Karpas-422 (cell line): ENCODE measurements around the gene ZBTB9. TPM values are rescaled to one million over a fixed set of nuclear protein-coding genes. Genes with fewer than 3 reads are reported as not detected.

Experiments used
- DNase-seq: peaks from one replicate; pipeline ENCODE4 v3.0.0-alpha.2; 2015
- H2AFZ ChIP-seq: fragments of 200-600 bp; sonication (generic); 2 replicates; pipeline ENCODE4 v1.6.1; 2014; ENCODE audit warnings: antibody characterized with exemption, low read length, mixed read lengths
- H3K27ac ChIP-seq: fragments of 200-600 bp; sonication (generic); 2 replicates; pipeline ENCODE4 v1.5.1; 2014; ENCODE audit warnings: mild to moderate bottlenecking, low read length, moderate library complexity
- H3K27me3 ChIP-seq: fragments of 200-600 bp; sonication (generic); 2 replicates; pipeline ENCODE4 v1.6.1; 2014; ENCODE audit warnings: low read length, mixed read lengths
- H3K36me3 ChIP-seq: fragments of 200-600 bp; sonication (generic); 2 replicates; pipeline ENCODE4 v1.6.1; 2014; ENCODE audit warnings: low read length, mixed read lengths; ENCODE audit not compliant: insufficient read depth
- H3K4me1 ChIP-seq: fragments of 200-600 bp; sonication (generic); 2 replicates; pipeline ENCODE4 v1.6.1; 2014; ENCODE audit warnings: mild to moderate bottlenecking, low read length, mixed read lengths
- H3K4me2 ChIP-seq: fragments of 200-600 bp; sonication (generic); 2 replicates; pipeline ENCODE4 v1.6.1; 2014; ENCODE audit warnings: low read length, low read depth, mild to moderate bottlenecking; ENCODE audit not compliant: poor library complexity, severe bottlenecking
- H3K4me3 ChIP-seq: fragments of 200-600 bp; sonication (generic); 2 replicates; pipeline ENCODE4 v1.5.1; 2014; ENCODE audit warnings: mild to moderate bottlenecking, antibody characterized with exemption, low read length, mixed read lengths
- H3K79me2 ChIP-seq: fragments of 200-600 bp; sonication (generic); 2 replicates; pipeline ENCODE4 v1.6.1; 2014; ENCODE audit warnings: mild to moderate bottlenecking, low read length, mixed read lengths
- H3K9ac ChIP-seq: fragments of 200-600 bp; sonication (generic); 2 replicates; pipeline ENCODE4 v1.6.0; 2014; ENCODE audit warnings: low read length
- H3K9me2 ChIP-seq: fragments of 200-600 bp; sonication (generic), shearing (Covaris generic); replicated peaks from 2 replicates; pipeline ENCODE4 v1.6.0; 2014; ENCODE audit warnings: mild to moderate bottlenecking, low read length, moderate library complexity; ENCODE audit not compliant: insufficient read depth
- H3K9me3 ChIP-seq: fragments of 300-700, 200-600 bp; sonication (generic); 2 replicates; pipeline ENCODE4 v1.6.1; 2014; ENCODE audit warnings: low read length, mixed read lengths
- H4K20me1 ChIP-seq: fragments of 200-600 bp; sonication (generic); 2 replicates; pipeline ENCODE4 v1.6.1; 2014; ENCODE audit warnings: mild to moderate bottlenecking, antibody characterized with exemption, low read length, low read depth; ENCODE audit not compliant: insufficient read depth
- total RNA-seq: library from RNA; depleted of rRNA; stranded (reverse); fragments of >200 nt; shearing (Covaris generic); gene quantifications from 2 replicates; pipeline ENCODE4 v1.2.3, GENCODE V29; 2014; ENCODE audit warnings: low replicate concordance; rRNA removed

Gene ZBTB9, protein sequence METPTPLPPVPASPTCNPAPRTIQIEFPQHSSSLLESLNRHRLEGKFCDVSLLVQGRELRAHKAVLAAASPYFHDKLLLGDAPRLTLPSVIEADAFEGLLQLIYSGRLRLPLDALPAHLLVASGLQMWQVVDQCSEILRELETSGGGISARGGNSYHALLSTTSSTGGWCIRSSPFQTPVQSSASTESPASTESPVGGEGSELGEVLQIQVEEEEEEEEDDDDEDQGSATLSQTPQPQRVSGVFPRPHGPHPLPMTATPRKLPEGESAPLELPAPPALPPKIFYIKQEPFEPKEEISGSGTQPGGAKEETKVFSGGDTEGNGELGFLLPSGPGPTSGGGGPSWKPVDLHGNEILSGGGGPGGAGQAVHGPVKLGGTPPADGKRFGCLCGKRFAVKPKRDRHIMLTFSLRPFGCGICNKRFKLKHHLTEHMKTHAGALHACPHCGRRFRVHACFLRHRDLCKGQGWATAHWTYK
- total RNA-seq, result 5.1 and 6.8 TPM in 2 replicates

- Histone ChIP-seq H3K9me3 (no peaks in the 10 kb centered on the region), H3K36me3 (0 out of 2 replicates have a peak, but pooled peaks cover 6% of the 10 kb centered on the region), H3K9me2 (no peaks in the 10 kb centered on the region), H3K4me1 (peaks cover 19% of the 10 kb centered on the region), H3K79me2 (peaks cover 19% of the 10 kb centered on the region), H3K4me3 (peak within 1 kb of the TSS; percentile 85), H3K27ac (peak within 1 kb of the TSS; percentile 40), H3K27me3 (no peaks in the 10 kb centered on the region), H3K4me2 (peak within 1 kb of the TSS; percentile 79), H4K20me1 (no peaks in the 10 kb centered on the region; the same call in 1 of the 2 replicates), H2AFZ (no peak within 1 kb of the TSS; the same call in 1 of the 2 replicates), H3K9ac (peak within 1 kb of the TSS; percentile 83)
- peak; percentile 98 for DNase-seq
These were observed at the start of gene ZBTB9 for GRCh38 chr6:33454009-33454946. TSS of gene ZBTB9 (plus strand) at chr6:33454576. CDS start at chr6:33455101, 525 bp downstream.

DNA sequence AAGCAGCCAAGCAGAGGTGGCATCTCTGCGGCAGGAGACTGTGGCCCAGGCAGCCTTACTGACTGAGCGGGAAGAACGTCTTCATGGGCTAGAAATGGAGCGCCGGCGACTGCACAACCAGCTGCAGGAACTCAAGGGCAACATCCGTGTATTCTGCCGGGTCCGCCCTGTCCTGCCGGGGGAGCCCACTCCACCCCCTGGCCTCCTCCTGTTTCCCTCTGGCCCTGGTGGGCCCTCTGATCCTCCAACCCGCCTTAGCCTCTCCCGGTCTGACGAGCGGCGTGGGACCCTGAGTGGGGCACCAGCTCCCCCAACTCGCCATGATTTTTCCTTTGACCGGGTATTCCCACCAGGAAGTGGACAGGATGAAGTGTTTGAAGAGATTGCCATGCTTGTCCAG is 49.5 kb upstream of the ZBTB9 start:
- no peak overlapping the region for H3K9ac ChIP-seq
- H4K20me1 ChIP-seq, result no peaks in the 10 kb centered on the region
- peaks cover 13% of the 10 kb centered on the region for H3K4me1 ChIP-seq
- no peak overlapping the region for H2AFZ ChIP-seq
- H3K4me2 ChIP-seq, result no peak overlapping the region
- H3K27me3 ChIP-seq, result no peaks in the 10 kb centered on the region
- no peak overlapping the region for H3K4me3 ChIP-seq
- no peaks in the 10 kb centered on the region for H3K9me2 ChIP-seq
- no peak overlapping the region for H3K27ac ChIP-seq
- no peaks in the 10 kb centered on the region for H3K79me2 ChIP-seq
- peak; percentile 14 for DNase-seq
- H3K36me3 ChIP-seq, result peaks cover 39% of the 10 kb centered on the region
- H3K9me3 ChIP-seq, result no peaks in the 10 kb centered on the region

DNA sequence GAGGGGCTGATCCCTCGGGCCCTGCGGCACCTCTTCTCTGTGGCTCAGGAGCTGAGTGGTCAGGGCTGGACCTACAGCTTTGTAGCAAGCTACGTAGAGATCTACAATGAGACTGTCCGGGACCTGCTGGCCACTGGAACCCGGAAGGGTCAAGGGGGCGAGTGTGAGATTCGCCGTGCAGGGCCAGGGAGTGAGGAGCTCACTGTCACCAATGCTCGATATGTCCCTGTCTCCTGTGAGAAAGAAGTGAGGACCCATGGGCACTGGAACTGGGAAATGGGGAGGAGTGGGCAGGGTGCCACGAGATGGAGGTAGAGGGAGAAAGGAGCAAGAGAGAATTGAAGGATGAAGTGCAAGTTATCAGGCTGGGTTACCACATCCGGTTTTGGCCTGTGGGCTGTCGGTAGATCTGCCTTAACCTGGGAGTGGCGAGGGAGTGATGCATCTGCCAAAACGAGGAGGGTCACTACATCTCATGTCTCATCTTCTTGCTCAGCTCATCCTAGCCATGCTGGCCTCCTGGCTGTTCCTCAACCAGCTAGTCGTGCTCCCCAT is 48.9 kb upstream of the ZBTB9 start:
- Histone ChIP-seq H3K27me3 (no peaks in the 10 kb centered on the region), H3K9me2 (no peaks in the 10 kb centered on the region), H3K79me2 (no peaks in the 10 kb centered on the region), H3K9ac (no peak overlapping the region), H3K36me3 (peaks cover 39% of the 10 kb centered on the region), H3K27ac (no peak overlapping the region), H2AFZ (no peak overlapping the region), H3K9me3 (no peaks in the 10 kb centered on the region), H3K4me3 (no peak overlapping the region), H3K4me2 (no peak overlapping the region), H4K20me1 (no peaks in the 10 kb centered on the region), H3K4me1 (peaks cover 15% of the 10 kb centered on the region)
- DNase-seq, result no peak

DNA sequence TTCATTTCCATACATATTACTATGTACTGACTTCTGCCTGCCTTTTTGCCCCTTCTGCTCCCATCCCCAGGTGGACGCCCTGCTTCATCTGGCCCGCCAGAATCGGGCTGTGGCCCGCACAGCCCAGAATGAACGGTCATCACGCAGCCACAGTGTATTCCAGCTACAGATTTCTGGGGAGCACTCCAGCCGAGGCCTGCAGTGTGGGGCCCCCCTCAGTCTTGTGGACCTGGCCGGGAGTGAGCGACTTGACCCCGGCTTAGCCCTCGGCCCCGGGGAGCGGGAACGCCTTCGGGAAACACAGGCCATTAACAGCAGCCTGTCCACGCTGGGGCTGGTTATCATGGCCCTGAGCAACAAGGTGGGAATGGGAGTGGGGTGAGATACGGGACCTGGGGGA is 48.2 kb upstream of the ZBTB9 start:
- H3K4me3 ChIP-seq, result no peak overlapping the region
- H3K4me2 ChIP-seq, result no peak overlapping the region
- no peaks in the 10 kb centered on the region for H3K9me3 ChIP-seq
- H3K27me3 ChIP-seq, result no peaks in the 10 kb centered on the region
- H3K36me3 ChIP-seq, result peaks cover 39% of the 10 kb centered on the region
- no peaks in the 10 kb centered on the region for H4K20me1 ChIP-seq
- no peaks in the 10 kb centered on the region; the same call in 1 of the 2 replicates for H3K79me2 ChIP-seq
- peaks cover 15% of the 10 kb centered on the region for H3K4me1 ChIP-seq
- H3K9ac ChIP-seq, result no peak overlapping the region
- H3K27ac ChIP-seq, result no peak overlapping the region
- no peak for DNase-seq
- no peaks in the 10 kb centered on the region for H3K9me2 ChIP-seq
- no peak overlapping the region for H2AFZ ChIP-seq

DNA sequence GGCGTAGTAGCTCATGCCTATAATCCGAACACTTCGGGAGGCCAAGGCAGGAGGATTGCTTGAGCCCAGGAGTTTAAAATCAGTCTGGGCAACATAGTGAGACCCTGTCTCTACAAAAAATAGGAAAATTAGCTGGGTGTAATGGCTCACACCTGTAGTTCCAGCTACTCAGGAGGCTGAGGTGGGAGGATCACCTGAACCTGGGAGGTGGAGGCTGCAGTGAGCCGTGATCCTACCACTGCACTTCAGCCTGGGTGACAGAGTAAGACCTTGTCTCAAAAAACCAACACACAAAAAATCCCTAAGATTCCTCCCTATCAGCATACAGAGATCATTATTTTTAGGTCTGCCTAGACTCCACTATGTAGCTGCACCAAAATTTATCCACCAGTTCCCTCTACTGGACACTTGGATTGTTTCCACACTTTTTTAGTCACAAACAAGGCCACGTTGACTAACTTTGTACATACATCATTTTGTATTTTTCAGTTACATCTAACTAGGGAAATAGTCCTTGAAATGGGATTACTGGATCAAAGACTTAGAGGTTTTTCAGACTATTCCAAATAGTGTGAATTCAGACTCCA is 47.2 kb upstream of the ZBTB9 start:
- Histone ChIP-seq H3K79me2 (peaks cover 6% of the 10 kb centered on the region; the same call in 1 of the 2 replicates), H3K9me2 (no peaks in the 10 kb centered on the region), H3K27me3 (no peaks in the 10 kb centered on the region), H3K9me3 (no peaks in the 10 kb centered on the region), H3K4me2 (no peak overlapping the region), H3K27ac (no peak overlapping the region), H3K36me3 (peaks cover 39% of the 10 kb centered on the region), H3K9ac (no peak overlapping the region), H3K4me3 (no peak overlapping the region), H2AFZ (no peak overlapping the region), H4K20me1 (no peaks in the 10 kb centered on the region), H3K4me1 (peaks cover 25% of the 10 kb centered on the region)
- DNase-seq, result peak; percentile 44

- peaks cover 36% of the 10 kb centered on the region for H3K4me1 ChIP-seq
- H3K36me3 ChIP-seq, result peaks cover 20% of the 10 kb centered on the region; the same call in 1 of the 2 replicates
- no peaks in the 10 kb centered on the region for H3K27me3 ChIP-seq
- H3K79me2 ChIP-seq, result peaks cover 11% of the 10 kb centered on the region
- peak overlapping the region; percentile 82 for H3K9ac ChIP-seq
- H3K9me3 ChIP-seq, result no peaks in the 10 kb centered on the region
- H3K4me3 ChIP-seq, result peak overlapping the region; percentile 83
- peak overlapping the region; percentile 71 for H3K4me2 ChIP-seq
- DNase-seq, result peak; percentile 99
- H2AFZ ChIP-seq, result peak overlapping the region; percentile 82; the same call in 1 of the 2 replicates
- no peaks in the 10 kb centered on the region for H3K9me2 ChIP-seq
- H3K27ac ChIP-seq, result peak overlapping the region; percentile 74
- H4K20me1 ChIP-seq, result no peaks in the 10 kb centered on the region
These were observed 44.2 kb upstream of the ZBTB9 start for GRCh38 chr6:33410050-33410710.
